ENCODE results near the gene SMIM22. TPM values are rescaled to one million over a fixed set of nuclear protein-coding genes. Genes with fewer than 3 reads are reported as not detected.

SMIM22 gene
- total RNA-seq, 1 donor from 2014 or later, result not detected

- H3K9me3 Mint-ChIP-seq, result peaks cover 3% of the 10 kb centered on the region
- no peaks in the 10 kb centered on the region for H3K4me1 Mint-ChIP-seq (ENCODE audit: low read depth)
- no peaks in the 10 kb centered on the region for H3K27me3 Mint-ChIP-seq (ENCODE audit: low read depth)
- peak overlapping the region; percentile 5 for H3K27ac Mint-ChIP-seq
- no peak overlapping the region for H3K4me3 Mint-ChIP-seq (ENCODE audit: low read depth)
- intact Hi-C loops (cut with micrococcal nuclease), result no loop called here
- H3K36me3 Mint-ChIP-seq (ENCODE audit: low read depth), result peaks cover 62% of the 10 kb centered on the region
- DNase-seq (ENCODE audit: low spot score), result no peak
Observed at GRCh38 chr16:4760221-4760910, 34.8 kb upstream of the SMIM22 start.

- DNase-seq (ENCODE audit: low spot score), result no peak
- Mint-ChIP-seq H3K4me1 (ENCODE audit: low read depth) (peaks cover 8% of the 10 kb centered on the region), H3K9me3 (no peaks in the 10 kb centered on the region), H3K4me3 (ENCODE audit: low read depth) (no peak overlapping the region), H3K27ac (no peak overlapping the region), H3K27me3 (ENCODE audit: low read depth) (no peaks in the 10 kb centered on the region), H3K36me3 (ENCODE audit: low read depth) (peaks cover 50% of the 10 kb centered on the region)
- intact Hi-C loops (cut with micrococcal nuclease), result no loop called here
Observed at GRCh38 chr16:4762205-4762604, 33.0 kb upstream of the SMIM22 start.

GRCh38 chr16:4763791-4764190 lies 31.4 kb upstream of the SMIM22 start:
- no peak for DNase-seq (ENCODE audit: low spot score)
- Mint-ChIP-seq H3K9me3 (no peaks in the 10 kb centered on the region), H3K27ac (no peak overlapping the region), H3K36me3 (ENCODE audit: low read depth) (peaks cover 43% of the 10 kb centered on the region), H3K4me1 (ENCODE audit: low read depth) (peaks cover 13% of the 10 kb centered on the region), H3K4me3 (ENCODE audit: low read depth) (peak overlapping the region; percentile 8), H3K27me3 (ENCODE audit: low read depth) (no peaks in the 10 kb centered on the region)
- intact Hi-C loops (cut with micrococcal nuclease), result no loop called here

GRCh38 chr16:4765511-4766474 lies 29.4 kb upstream of the SMIM22 start:
- Mint-ChIP-seq H3K4me3 (ENCODE audit: low read depth) (peak overlapping the region; percentile 85), H3K4me1 (ENCODE audit: low read depth) (peaks cover 13% of the 10 kb centered on the region), H3K27ac (peak overlapping the region; percentile 84), H3K36me3 (ENCODE audit: low read depth) (peaks cover 25% of the 10 kb centered on the region), H3K27me3 (ENCODE audit: low read depth) (no peaks in the 10 kb centered on the region), H3K9me3 (no peaks in the 10 kb centered on the region)
- no peak for DNase-seq (ENCODE audit: low spot score)
- intact Hi-C loops (cut with micrococcal nuclease), result loop anchor here (5.0 kb wide), 1 partner anchor 192 kb away; the partner anchor contains the start of gene SEC14L5

- Mint-ChIP-seq H3K4me1 (ENCODE audit: low read depth) (peaks cover 13% of the 10 kb centered on the region), H3K27me3 (ENCODE audit: low read depth) (no peaks in the 10 kb centered on the region), H3K4me3 (ENCODE audit: low read depth) (peak within 1 kb of the TSS; percentile 88), H3K36me3 (ENCODE audit: low read depth) (peaks cover 23% of the 10 kb centered on the region), H3K27ac (peak within 1 kb of the TSS; percentile 84), H3K9me3 (no peaks in the 10 kb centered on the region)
- intact Hi-C loops (cut with micrococcal nuclease), result loop anchor here (1.0 to 5.0 kb wide), 3 partner anchors 33 to 190 kb away; partner anchors contain the start of genes ANKS3, DNAAF8, ROGDI and SEC14L5
- peak; percentile 95 for DNase-seq (ENCODE audit: low spot score)
Observed at GRCh38 chr16:4766875-4767628, 28.1 kb upstream of the SMIM22 start, which contains the start of gene ZNF500. Gene ZNF500, minus strand, starts transcription at chr16:4767162. Its CDS starts 1,184 bp downstream, at chr16:4765978.

GRCh38 chr16:4767872-4768548 lies 27.2 kb upstream of the SMIM22 start:
- peaks cover 13% of the 10 kb centered on the region for H3K4me1 Mint-ChIP-seq (ENCODE audit: low read depth)
- intact Hi-C loops (cut with micrococcal nuclease), result loop anchor here (1.0 to 5.0 kb wide), 5 partner anchors 34 to 189 kb away; partner anchors contain the start of genes ANKS3, DNAAF8, GLYR1 and MGRN1
- H3K9me3 Mint-ChIP-seq, result no peaks in the 10 kb centered on the region
- peak overlapping the region; percentile 88 for H3K4me3 Mint-ChIP-seq (ENCODE audit: low read depth)
- H3K36me3 Mint-ChIP-seq (ENCODE audit: low read depth), result peaks cover 13% of the 10 kb centered on the region
- H3K27me3 Mint-ChIP-seq (ENCODE audit: low read depth), result no peaks in the 10 kb centered on the region
- DNase-seq (ENCODE audit: low spot score), result no peak
- peak overlapping the region; percentile 84 for H3K27ac Mint-ChIP-seq

- no peaks in the 10 kb centered on the region for H3K27me3 Mint-ChIP-seq (ENCODE audit: low read depth)
- intact Hi-C loops (cut with micrococcal nuclease), result loop anchor here (1.0 to 5.0 kb wide), 3 partner anchors 79 to 189 kb away; partner anchors contain the start of genes GLYR1, MGRN1, SEC14L5 and UBN1
- H3K36me3 Mint-ChIP-seq (ENCODE audit: low read depth), result peaks cover 10% of the 10 kb centered on the region
- peak; percentile 84 for DNase-seq (ENCODE audit: low spot score)
- no peaks in the 10 kb centered on the region for H3K9me3 Mint-ChIP-seq
- peaks cover 13% of the 10 kb centered on the region for H3K4me1 Mint-ChIP-seq (ENCODE audit: low read depth)
- H3K27ac Mint-ChIP-seq, result peak overlapping the region; percentile 84
- H3K4me3 Mint-ChIP-seq (ENCODE audit: low read depth), result peak overlapping the region; percentile 88
Observed at GRCh38 chr16:4768549-4769305, 26.4 kb upstream of the SMIM22 start.

- no peak for DNase-seq (ENCODE audit: low spot score)
- no peak overlapping the region for H3K27ac Mint-ChIP-seq
- H3K36me3 Mint-ChIP-seq (ENCODE audit: low read depth), result peaks cover 7% of the 10 kb centered on the region
Observed at GRCh38 chr16:4769306-4769638, 25.9 kb upstream of the SMIM22 start.

GRCh38 chr16:4771646-4772045 lies 23.5 kb upstream of the SMIM22 start:
- DNase-seq (ENCODE audit: low spot score), result no peak
- intact Hi-C loops (cut with micrococcal nuclease), result no loop called here
- peaks cover 6% of the 10 kb centered on the region for H3K4me1 Mint-ChIP-seq (ENCODE audit: low read depth)
- no peak overlapping the region for H3K4me3 Mint-ChIP-seq (ENCODE audit: low read depth)
- H3K27ac Mint-ChIP-seq, result no peak overlapping the region
- peaks cover 2% of the 10 kb centered on the region for H3K27me3 Mint-ChIP-seq (ENCODE audit: low read depth)
- no peaks in the 10 kb centered on the region for H3K9me3 Mint-ChIP-seq
- no peaks in the 10 kb centered on the region for H3K36me3 Mint-ChIP-seq (ENCODE audit: low read depth)

More at GRCh38 chr16:4769306-4769638, 25.9 kb upstream of the SMIM22 start:
- no peak overlapping the region for H3K4me3 Mint-ChIP-seq (ENCODE audit: low read depth)
- intact Hi-C loops (cut with micrococcal nuclease), result loop anchor here (2.0 to 5.0 kb wide), 2 partner anchors 144 to 188 kb away; partner anchors contain the start of genes MGRN1 and SEC14L5
- H3K27me3 Mint-ChIP-seq (ENCODE audit: low read depth), result peaks cover 2% of the 10 kb centered on the region
- H3K4me1 Mint-ChIP-seq (ENCODE audit: low read depth), result peaks cover 13% of the 10 kb centered on the region
- H3K9me3 Mint-ChIP-seq, result no peaks in the 10 kb centered on the region

GRCh38 chr16:4772351-4772750 lies 22.8 kb upstream of the SMIM22 start:
- Mint-ChIP-seq H3K4me1 (ENCODE audit: low read depth) (peaks cover 4% of the 10 kb centered on the region), H3K27ac (no peak overlapping the region), H3K4me3 (ENCODE audit: low read depth) (no peak overlapping the region), H3K9me3 (no peaks in the 10 kb centered on the region), H3K27me3 (ENCODE audit: low read depth) (peaks cover 2% of the 10 kb centered on the region), H3K36me3 (ENCODE audit: low read depth) (no peaks in the 10 kb centered on the region)
- intact Hi-C loops (cut with micrococcal nuclease), result no loop called here
- DNase-seq (ENCODE audit: low spot score), result no peak

GRCh38 chr16:4775005-4775404 lies 20.2 kb upstream of the SMIM22 start:
- H3K9me3 Mint-ChIP-seq, result no peaks in the 10 kb centered on the region
- H3K27me3 Mint-ChIP-seq (ENCODE audit: low read depth), result peaks cover 2% of the 10 kb centered on the region
- no peak for DNase-seq (ENCODE audit: low spot score)
- H3K36me3 Mint-ChIP-seq (ENCODE audit: low read depth), result no peaks in the 10 kb centered on the region
- intact Hi-C loops (cut with micrococcal nuclease), result no loop called here
- H3K27ac Mint-ChIP-seq, result no peak overlapping the region
- no peaks in the 10 kb centered on the region for H3K4me1 Mint-ChIP-seq (ENCODE audit: low read depth)
- no peak overlapping the region for H3K4me3 Mint-ChIP-seq (ENCODE audit: low read depth)

Data from activated T-helper 2 cell treated with anti-CD3 and anti-CD28 coated beads, Interferon-gamma antibody, Interleukin-2, Interleukin-4, amounts not matched to agents 10 μg/mL and 5 μg/mL and 100 μg/mL, durations not matched to agents 14 hours and 24 hours and 36 hours (primary cell).